Caco-2 (cell line): ENCODE results near the gene MESD. TPM values are rescaled to one million over a fixed set of nuclear protein-coding genes. Genes with fewer than 3 reads are reported as not detected.

Experiments
- BruUV-seq: library from RNA; stranded (reverse); fragments of 400-500 nt; replicated peaks from 2 replicates; lab custom pipeline; 2021; lab: Mats Ljungman, UMichigan
- CTCF ChIA-PET: fragments of 300-600 bp; sonication (Branson Sonifier 250); formaldehyde crosslinking; loops from one replicate; lab custom pipeline; 2022; ENCODE audit warnings: antibody characterized with exemption; lab: Charles Lee
- POLR2A ChIA-PET: fragments of 300-600 bp; sonication (Branson Sonifier 250); formaldehyde crosslinking; loops from one replicate; lab custom pipeline; 2022; ENCODE audit warnings: antibody characterized with exemption; lab: Charles Lee
- DNase-seq, 2 experiments: peaks; one replicate each; pipeline versions ENCODE4 v3.0.0 to v3.0.0-alpha.2; 2020 to 2022
- H3K27me3 ChIP-seq: replicated peaks from 2 replicates; pipeline ENCODE4 v1.6.0; 2011; ENCODE audit warnings: low read length; ENCODE audit not compliant: control insufficient read depth, insufficient read depth
- H3K36me3 ChIP-seq: 2 replicates; pipeline ENCODE4 v1.5.1; 2011; ENCODE audit warnings: low read length; ENCODE audit not compliant: control insufficient read depth, insufficient read depth
- H3K4me1 ChIP-seq: fragments of 250-450 bp; sonication (Bioruptor Pico); 2 replicates; pipeline ENCODE4 v1.5.1; 2020; ENCODE audit warnings: mild to moderate bottlenecking
- H3K4me3 ChIP-seq: 2 replicates; pipeline ENCODE4 v1.5.1; 2011; ENCODE audit warnings: low read depth, mild to moderate bottlenecking, control low read depth, low read length
- H3K9me3 ChIP-seq: fragments of 250-450 bp; sonication (Bioruptor Pico); 2 replicates; pipeline ENCODE4 v1.5.1; 2020; ENCODE audit warnings: mild to moderate bottlenecking, moderate library complexity
- H3K27ac Mint-ChIP-seq: one replicate; pipeline ENCODE4 v1.8.0; 2022; ENCODE audit warnings: mixed read lengths; ENCODE audit not compliant: unreplicated experiment
- H3K27me3 Mint-ChIP-seq: one replicate; pipeline ENCODE4 v1.8.0; 2022; ENCODE audit warnings: mixed read lengths; ENCODE audit not compliant: insufficient read depth, unreplicated experiment
- H3K36me3 Mint-ChIP-seq: one replicate; pipeline ENCODE4 v1.8.0; 2022; ENCODE audit warnings: mild to moderate bottlenecking, mixed read lengths; ENCODE audit not compliant: insufficient read depth, unreplicated experiment
- H3K4me1 Mint-ChIP-seq: one replicate; pipeline ENCODE4 v1.8.0; 2022; ENCODE audit warnings: low read depth, mixed read lengths; ENCODE audit not compliant: unreplicated experiment
- H3K4me3 Mint-ChIP-seq: one replicate; pipeline ENCODE4 v1.8.0; 2022; ENCODE audit warnings: mild to moderate bottlenecking, moderate library complexity, mixed read lengths; ENCODE audit not compliant: unreplicated experiment
- H3K9me3 Mint-ChIP-seq: one replicate; pipeline ENCODE4 v1.8.0; 2022; ENCODE audit warnings: mixed read lengths; ENCODE audit not compliant: unreplicated experiment
- intact Hi-C: fragments of 100-400 bp; cut with micrococcal nuclease; formaldehyde crosslinking; loops from one replicate; pipeline ENCODE4 v1.10.0; 2022; ENCODE audit not compliant: unreplicated experiment
- total RNA-seq: library from RNA; stranded (reverse); gene quantifications from 2 replicates; pipeline ENCODE4 v1.2.3, GENCODE V29; 2022
- TF ChIP-seq, protein P1 (sequence below), 2 experiments: fragments of 200-600 bp in 1 of 2; IDR thresholded peaks; 1 replicate in 1 of 2; 2 replicates in 1 of 2; pipeline versions ENCODE4 v1.5.1 to v1.8.0; 2011 to 2022; ENCODE audit warnings: antibody characterized with exemption in 1 of 2, control low read depth in 1 of 2, inconsistent platforms in 1 of 2, low read depth in 1 of 2, low read length in 1 of 2, mild to moderate bottlenecking in 1 of 2, moderate library complexity in 1 of 2; ENCODE audit not compliant: insufficient read depth in 1 of 2, severe bottlenecking in 1 of 2, unreplicated experiment in 1 of 2

Gene MESD
- total RNA-seq, 1 experiment from 2014 or later = 30.3 TPM

DNA sequence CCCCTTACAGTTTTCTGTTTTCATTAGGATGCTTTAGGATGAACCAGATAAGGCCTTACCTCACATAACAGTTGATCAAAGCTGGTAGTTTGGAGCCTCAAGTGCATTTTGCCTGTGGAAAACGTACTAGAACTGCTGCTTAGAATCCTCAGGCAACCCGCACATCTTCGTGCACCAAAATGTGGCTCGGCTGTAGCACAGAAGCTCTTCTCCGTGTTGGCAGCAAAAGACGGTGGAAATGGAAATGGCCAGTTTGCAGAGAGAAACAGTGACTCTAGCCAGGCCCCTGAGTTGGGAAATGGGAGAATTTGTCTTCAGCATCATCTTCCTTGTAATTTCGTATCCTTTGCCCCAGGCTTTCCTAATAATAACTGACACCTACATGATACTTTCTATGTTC, 31.7 kb upstream of the MESD start:
- H3K9me3 ChIP-seq = no peaks in the 10 kb centered on the region; the same call in 1 of the 2 replicates
- POLR2A ChIA-PET = no interaction called here
- CTCF ChIA-PET = no interaction called here
- H3K27me3 ChIP-seq = no peaks in the 10 kb centered on the region
- Mint-ChIP-seq H3K27me3 (no peaks in the 10 kb centered on the region), H3K9me3 (no peaks in the 10 kb centered on the region), H3K4me3 (no peak overlapping the region), H3K36me3 (no peaks in the 10 kb centered on the region), H3K27ac (no peak overlapping the region), H3K4me1 (no peaks in the 10 kb centered on the region)
- no peaks in the 10 kb centered on the region for H3K4me1 ChIP-seq
- no peak overlapping the region for H3K4me3 ChIP-seq
- intact Hi-C loops = no loop called here
- DNase-seq = no peak
- no TSS peak for BruUV-seq
- TF ChIP-seq, protein P1, sequence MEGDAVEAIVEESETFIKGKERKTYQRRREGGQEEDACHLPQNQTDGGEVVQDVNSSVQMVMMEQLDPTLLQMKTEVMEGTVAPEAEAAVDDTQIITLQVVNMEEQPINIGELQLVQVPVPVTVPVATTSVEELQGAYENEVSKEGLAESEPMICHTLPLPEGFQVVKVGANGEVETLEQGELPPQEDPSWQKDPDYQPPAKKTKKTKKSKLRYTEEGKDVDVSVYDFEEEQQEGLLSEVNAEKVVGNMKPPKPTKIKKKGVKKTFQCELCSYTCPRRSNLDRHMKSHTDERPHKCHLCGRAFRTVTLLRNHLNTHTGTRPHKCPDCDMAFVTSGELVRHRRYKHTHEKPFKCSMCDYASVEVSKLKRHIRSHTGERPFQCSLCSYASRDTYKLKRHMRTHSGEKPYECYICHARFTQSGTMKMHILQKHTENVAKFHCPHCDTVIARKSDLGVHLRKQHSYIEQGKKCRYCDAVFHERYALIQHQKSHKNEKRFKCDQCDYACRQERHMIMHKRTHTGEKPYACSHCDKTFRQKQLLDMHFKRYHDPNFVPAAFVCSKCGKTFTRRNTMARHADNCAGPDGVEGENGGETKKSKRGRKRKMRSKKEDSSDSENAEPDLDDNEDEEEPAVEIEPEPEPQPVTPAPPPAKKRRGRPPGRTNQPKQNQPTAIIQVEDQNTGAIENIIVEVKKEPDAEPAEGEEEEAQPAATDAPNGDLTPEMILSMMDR (IDR thresholded peaks at IDR 0.05; ENCODE audit: insufficient read depth in 1 of 2, low read depth in 1 of 2, low read length in 1 of 2, severe bottlenecking in 1 of 2, unreplicated experiment in 1 of 2) = no peak
- no peaks in the 10 kb centered on the region for H3K36me3 ChIP-seq

DNA sequence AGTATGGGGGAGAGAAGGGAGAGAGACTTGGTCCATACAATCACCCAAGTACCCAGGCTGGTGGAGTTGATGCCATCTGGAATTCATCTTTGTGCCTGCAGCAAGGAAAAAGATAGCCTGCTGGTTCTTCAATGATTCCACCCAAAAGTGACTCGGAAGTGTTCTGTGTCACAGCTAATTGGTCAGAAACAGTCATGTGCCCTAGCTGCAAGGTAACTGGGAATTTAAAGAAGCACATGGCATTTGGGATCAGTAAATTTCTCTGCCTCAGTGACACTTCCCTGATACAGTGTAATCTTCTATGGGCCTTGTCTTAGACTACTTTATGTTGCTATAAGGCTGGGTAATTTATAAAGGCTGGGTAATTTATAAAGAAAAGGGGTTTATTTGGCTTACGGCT, 28.6 kb upstream of the MESD start:
- Histone ChIP-seq H3K9me3 (no peaks in the 10 kb centered on the region; the same call in 1 of the 2 replicates), H3K4me3 (no peak overlapping the region), H3K27me3 (no peaks in the 10 kb centered on the region), H3K36me3 (no peaks in the 10 kb centered on the region), H3K4me1 (no peaks in the 10 kb centered on the region)
- Mint-ChIP-seq H3K36me3 (no peaks in the 10 kb centered on the region), H3K4me1 (no peaks in the 10 kb centered on the region), H3K27ac (no peak overlapping the region), H3K27me3 (no peaks in the 10 kb centered on the region), H3K4me3 (no peak overlapping the region), H3K9me3 (no peaks in the 10 kb centered on the region)
- ChIA-PET CTCF (no interaction called here), POLR2A (no interaction called here)
- TF ChIP-seq, protein P1 (IDR thresholded peaks at IDR 0.05; ENCODE audit: insufficient read depth in 1 of 2, low read depth in 1 of 2, low read length in 1 of 2, severe bottlenecking in 1 of 2, unreplicated experiment in 1 of 2) = no peak
- no TSS peak for BruUV-seq
- no peak for DNase-seq
- intact Hi-C loops = no loop called here

DNA sequence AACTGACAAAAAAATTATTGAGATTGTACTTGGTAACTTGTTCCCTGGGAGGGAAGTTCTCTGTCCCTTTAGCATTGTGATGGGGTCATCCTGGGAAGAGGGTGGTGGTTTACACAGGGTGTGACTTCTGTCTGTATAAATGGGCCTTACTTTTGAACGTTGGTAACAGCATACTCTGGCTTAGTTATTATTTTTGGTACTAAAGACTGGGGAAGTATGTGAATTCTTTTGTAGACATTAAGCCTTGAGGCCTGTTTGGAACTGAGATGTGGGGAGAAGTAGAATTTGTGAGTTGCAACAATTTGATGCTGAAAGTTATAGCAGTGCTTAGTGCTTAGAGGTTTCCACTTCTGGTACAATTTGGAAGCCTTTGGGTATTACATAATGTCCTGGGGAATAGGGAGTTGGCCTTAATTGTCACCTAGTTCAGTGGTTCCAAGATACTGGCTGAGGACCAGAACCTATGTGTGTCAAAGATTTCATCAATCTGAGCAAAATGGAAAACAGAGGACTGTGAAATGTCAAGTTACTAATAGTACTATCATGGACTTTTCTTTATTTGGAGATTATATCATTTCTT, 27.0 kb upstream of the MESD start:
- Histone ChIP-seq H3K9me3 (no peaks in the 10 kb centered on the region; the same call in 1 of the 2 replicates), H3K36me3 (no peaks in the 10 kb centered on the region), H3K4me3 (no peak overlapping the region), H3K27me3 (no peaks in the 10 kb centered on the region), H3K4me1 (no peaks in the 10 kb centered on the region)
- TF ChIP-seq, protein P1 (IDR thresholded peaks at IDR 0.05; ENCODE audit: insufficient read depth in 1 of 2, low read depth in 1 of 2, low read length in 1 of 2, severe bottlenecking in 1 of 2, unreplicated experiment in 1 of 2) = no peak
- intact Hi-C loops = no loop called here
- Mint-ChIP-seq H3K27ac (no peak overlapping the region), H3K4me3 (no peak overlapping the region), H3K36me3 (no peaks in the 10 kb centered on the region), H3K27me3 (no peaks in the 10 kb centered on the region), H3K4me1 (no peaks in the 10 kb centered on the region), H3K9me3 (no peaks in the 10 kb centered on the region)
- BruUV-seq = no TSS peak
- ChIA-PET CTCF (no interaction called here), POLR2A (no interaction called here)
- no peak for DNase-seq
